HG03066 (cell line): ENCODE results near the gene RND2.
"Not testable (repeated sequence)": the region's sequence is repeated elsewhere in the genome, so short reads cannot be mapped to it uniquely, and the experiment has no call there.

Experiments used
- ATAC-seq: cut with Tn5 transposase; IDR thresholded peaks from one replicate; pipeline ENCODE4 v1.9.1; 2021; ENCODE audit warnings: low read depth; ENCODE audit not compliant: unreplicated experiment

Gene RND2

GRCh38 chr17:43025766-43026537 is 921 bp downstream of the RND2 start:
- ATAC-seq = no peak

- ATAC-seq = no peak
Observed at GRCh38 chr17:43026595-43026994, 1.6 kb downstream of the RND2 start.

DNA sequence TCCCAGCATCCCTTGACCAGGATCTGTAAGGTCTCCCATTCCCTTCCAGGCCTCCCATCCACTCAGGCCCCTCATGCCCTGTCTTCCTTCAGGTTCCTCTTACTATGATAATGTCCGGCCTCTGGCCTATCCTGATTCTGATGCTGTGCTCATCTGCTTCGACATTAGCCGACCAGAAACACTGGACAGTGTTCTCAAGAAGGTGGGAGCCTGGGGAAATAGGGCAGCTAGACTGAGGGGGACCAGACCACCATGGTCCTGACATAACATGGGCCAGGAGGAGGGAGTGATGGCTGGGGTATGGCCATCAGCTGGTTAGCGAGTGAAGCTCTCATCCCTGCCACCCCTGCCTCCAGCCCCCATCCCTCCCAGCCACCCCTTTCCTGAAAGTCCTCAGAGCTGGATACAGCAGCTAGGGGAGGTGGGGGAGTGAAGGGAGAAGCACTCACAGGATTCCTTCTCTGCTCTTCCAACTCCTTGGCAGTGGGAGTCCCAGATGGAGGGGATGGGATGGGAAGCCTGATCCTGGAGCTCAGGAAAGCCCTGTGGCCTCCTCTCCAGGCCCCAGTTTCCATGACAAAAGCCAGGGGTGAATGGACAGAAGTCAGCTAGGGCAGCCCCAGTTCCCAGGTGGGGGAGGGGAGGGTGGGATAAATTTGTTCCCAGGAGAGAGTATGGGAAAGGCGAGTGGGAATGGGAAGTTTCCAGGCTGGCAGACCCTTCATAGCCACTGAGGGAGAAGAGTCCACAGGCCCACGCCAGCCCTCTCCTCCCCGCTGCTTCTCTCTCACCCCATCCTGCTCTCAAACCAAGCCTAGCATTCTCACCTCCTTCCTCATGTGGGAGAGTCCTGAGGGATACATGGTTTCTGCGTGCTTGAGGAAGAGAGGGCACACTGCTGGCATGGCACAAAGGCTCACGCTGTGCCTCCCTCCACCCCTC is 2.3 kb downstream of the RND2 start:
- ATAC-seq = no peak

- ATAC-seq = no peak
Observed at GRCh38 chr17:43028221-43028861, 3.3 kb downstream of the RND2 start.

- ATAC-seq = no peak
Observed at GRCh38 chr17:43030137-43030767, 5.2 kb downstream of the RND2 start.

- ATAC-seq = no peak
Observed at GRCh38 chr17:43031666-43032065, 6.6 kb downstream of the RND2 start.

GRCh38 chr17:43033948-43034881 is 9.2 kb downstream of the RND2 start:
- ATAC-seq = no peak

DNA sequence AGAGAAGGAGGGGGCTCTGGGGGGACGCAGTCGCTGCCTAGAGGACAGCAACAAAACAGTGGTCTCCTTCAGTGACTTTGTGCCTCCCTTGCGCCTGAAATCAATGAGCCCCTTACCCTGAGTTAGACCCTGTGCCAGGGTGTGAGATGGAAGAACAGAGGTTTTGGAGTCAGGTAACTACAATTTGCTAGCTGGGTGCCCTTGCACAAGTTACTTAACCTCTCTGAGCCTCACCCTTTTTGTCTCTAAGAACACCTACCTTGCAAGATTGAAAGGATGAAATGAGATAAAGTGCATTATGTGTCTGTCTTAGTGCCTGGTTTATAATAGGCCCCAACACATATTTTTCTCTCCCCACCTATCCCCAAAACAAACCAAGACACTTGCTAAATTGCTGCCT is 9.9 kb downstream of the RND2 start:
- no peak for ATAC-seq

DNA sequence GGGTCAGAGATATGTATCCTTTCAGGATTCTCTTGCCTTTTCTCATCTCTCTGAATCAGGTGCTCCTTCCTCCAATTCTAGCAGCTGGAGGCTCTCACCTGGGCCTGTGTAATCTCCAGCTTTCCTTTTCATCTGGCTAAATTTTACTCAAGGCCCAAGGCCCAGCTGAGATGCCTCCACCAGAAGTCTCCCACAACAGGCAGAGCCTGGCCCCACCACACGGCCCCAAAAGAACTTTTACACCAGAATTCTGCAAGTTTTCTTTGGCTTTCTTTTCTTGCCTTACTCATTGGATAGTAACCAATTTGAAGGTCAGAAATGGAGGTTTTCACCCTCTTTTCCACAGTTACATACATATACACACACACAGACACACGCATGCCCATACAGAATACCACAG is 14.6 kb downstream of the RND2 start:
- ATAC-seq = no peak

- no peak for ATAC-seq
Observed at GRCh38 chr17:43040655-43041054, 15.6 kb downstream of the RND2 start.

DNA sequence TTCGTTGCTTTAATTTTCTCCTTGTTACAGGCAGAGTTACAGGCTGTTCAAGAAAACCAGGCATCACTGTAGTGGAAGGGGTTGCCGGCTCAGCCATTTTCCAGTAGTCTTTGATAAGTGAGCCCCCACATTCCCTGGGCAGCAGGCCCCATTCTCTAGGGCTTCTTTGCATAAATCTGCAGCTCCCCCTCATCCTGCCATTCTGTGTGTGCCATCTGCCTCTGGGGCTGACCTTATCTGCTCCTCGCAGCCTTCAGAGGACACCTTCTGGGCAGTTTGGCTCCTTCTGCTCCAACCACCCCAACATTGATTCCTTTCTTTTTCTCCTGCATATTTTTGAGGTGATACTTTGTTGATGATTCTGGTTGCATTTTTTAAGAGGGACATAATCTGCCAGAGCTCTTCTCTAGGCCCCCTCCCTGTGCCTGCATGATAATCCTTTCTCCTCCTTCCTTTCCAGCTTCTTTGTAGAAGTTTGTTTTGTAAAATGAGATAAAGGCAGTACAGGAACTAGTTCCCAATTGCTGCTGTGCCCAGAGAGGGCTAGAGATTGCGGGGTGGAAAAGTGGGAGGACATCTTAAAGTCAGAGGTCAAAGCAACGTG is 17.1 kb downstream of the RND2 start:
- ATAC-seq = no peak

- ATAC-seq = no peak
Observed at GRCh38 chr17:43043307-43043706, 18.3 kb downstream of the RND2 start.

DNA sequence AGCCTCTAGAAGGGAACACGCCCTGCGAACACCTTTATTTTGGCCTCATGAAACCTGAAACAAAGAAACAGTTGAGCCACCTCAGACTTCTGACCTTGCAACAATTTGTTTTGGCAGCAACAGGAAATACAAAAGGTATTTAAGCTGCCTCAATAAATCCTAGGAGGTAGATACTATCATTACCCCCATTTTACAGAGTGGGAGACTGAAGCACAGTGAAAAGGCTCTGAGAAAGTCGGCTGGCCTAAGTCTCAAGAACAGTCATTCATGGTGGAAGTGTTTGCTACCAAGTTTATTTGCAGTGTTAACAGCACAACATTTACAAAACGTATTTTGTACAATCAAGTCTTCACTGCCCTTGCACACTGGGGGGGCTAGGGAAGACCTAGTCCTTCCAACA is 19.0 kb downstream of the RND2 start:
- ATAC-seq = no peak

DNA sequence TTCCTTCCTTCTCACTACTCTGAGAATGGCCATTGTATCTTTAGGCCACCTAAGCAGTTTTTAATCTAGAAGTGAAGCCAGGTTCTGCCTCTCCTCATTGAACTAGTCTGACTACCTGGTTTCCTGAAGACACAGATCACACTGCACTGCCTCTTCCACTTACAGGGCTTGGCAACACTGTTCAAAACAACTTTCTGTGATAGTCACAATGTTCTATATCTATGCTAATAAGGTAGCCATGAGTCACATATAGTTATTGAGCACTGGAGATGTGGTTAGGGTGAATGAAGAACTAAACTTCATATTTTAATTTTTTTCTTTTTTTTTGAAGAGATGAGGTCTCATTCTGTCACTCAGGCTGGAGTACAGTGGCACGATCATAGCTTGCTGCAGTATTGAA is 26.9 kb downstream of the RND2 start:
- no peak for ATAC-seq

- ATAC-seq = not testable (repeated sequence)
Observed at GRCh38 chr17:43053008-43053407, 28.0 kb downstream of the RND2 start.

DNA sequence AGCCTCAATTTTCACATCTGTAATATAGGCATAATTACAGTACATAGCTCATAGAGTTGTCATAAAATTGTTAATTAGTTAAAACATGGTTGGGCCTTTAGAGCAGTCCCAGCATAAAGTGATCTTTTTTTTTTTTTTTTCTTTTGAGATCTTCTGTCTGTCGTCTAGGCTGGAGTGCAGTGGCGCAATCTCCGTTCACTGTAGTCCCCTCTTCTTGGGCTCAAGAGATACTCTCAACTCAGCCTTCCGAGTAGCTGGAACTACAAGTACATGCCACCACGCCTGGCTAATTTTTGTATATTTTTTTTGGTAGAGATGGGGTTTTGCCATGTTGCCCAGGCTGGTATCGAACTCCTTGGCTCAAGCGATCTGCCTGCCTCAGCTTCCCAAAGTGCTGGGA is 31.0 kb downstream of the RND2 start:
- no peak for ATAC-seq

DNA sequence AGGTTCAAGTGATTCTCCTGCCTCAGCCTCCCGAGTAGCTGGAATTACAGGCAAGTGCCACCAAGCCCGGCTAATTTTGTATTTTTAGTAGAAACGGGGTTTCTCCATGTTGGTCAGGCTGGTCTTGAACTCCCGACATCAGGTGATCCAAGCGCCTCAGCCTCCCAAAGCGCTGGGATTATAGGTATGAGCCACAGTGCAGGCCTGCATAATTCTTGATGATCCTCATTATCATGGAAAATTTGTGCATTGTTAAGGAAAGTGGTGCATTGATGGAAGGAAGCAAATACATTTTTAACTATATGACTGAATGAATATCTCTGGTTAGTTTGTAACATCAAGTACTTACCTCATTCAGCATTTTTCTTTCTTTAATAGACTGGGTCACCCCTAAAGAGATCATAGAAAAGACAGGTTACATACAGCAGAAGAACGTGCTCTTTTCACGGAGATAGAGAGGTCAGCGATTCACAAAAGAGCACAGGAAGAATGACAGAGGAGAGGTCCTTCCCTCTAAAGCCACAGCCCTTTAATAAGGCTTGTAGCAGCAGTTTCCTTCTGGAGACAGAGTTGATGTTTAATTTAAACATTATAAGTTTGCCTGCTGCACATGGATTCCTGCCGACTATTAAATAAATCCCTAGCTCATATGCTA is 38.1 kb downstream of the RND2 start:
- ATAC-seq = no peak

- ATAC-seq = no peak
Observed at GRCh38 chr17:43068570-43069367, 43.7 kb downstream of the RND2 start.
